Cardiac muscle cell (in vitro differentiated cells and primary cell): ENCODE results near the gene ASB18. TPM values are rescaled to one million over a fixed set of nuclear protein-coding genes. Genes with fewer than 3 reads are reported as not detected.

Experiments
- DNase-seq, 2 donors: peaks; one replicate each; pipeline versions ENCODE4 v3.0.0 to v3.0.0-alpha.2; 2010 to 2017; ENCODE audit warnings: low read depth in 1 of 2, low spot score in 1 of 2
- H3K27ac ChIP-seq: fragments of 200-600 bp; sonication (generic); 2 replicates; pipeline ENCODE4 v1.5.1; 2016
- H3K27me3 ChIP-seq: fragments of 200-600 bp; sonication (generic); 2 replicates; pipeline ENCODE4 v1.6.0; 2016; ENCODE audit warnings: control low read depth
- H3K36me3 ChIP-seq: fragments of 200-600 bp; sonication (generic); 2 replicates; pipeline ENCODE4 v1.5.1; 2016; ENCODE audit warnings: control low read depth
- H3K4me1 ChIP-seq: fragments of 200-600 bp; sonication (generic); 2 replicates; pipeline ENCODE4 v1.8.1; 2017; ENCODE audit warnings: low read depth, mild to moderate bottlenecking, mixed run types
- H3K4me3 ChIP-seq: fragments of 200-600 bp; sonication (generic); 2 replicates; pipeline ENCODE4 v1.5.1; 2016; ENCODE audit warnings: mild to moderate bottlenecking
- H3K9me3 ChIP-seq: fragments of 200-600 bp; sonication (generic); 2 replicates; pipeline ENCODE4 v1.5.1; 2017; ENCODE audit warnings: low read depth, mild to moderate bottlenecking, control low read depth
- CTCF ChIP-seq: IDR thresholded peaks from 2 replicates; pipeline ENCODE4 v1.5.1; 2012; ENCODE audit warnings: low read depth, mild to moderate bottlenecking, low read length
- polyA plus RNA-seq: library from polyadenylated mRNA; unstranded; fragments of >200 nt; fragmentation: Nextera tagmentation; extraction: Ambion mirVana; gene quantifications from 2 replicates; pipeline ENCODE4 v1.2.1, GENCODE V29; 2016
- total RNA-seq: library from RNA; depleted of rRNA; stranded (reverse); fragments of >200 nt; gene quantifications from 2 replicates; pipeline ENCODE4 v1.2.3, GENCODE V29; 2016

The ASB18 gene
- total and polyA plus RNA-seq, 2 experiments from 2014 or later = 0.70 TPM; not detected in 1

GRCh38 chr2:236176951-236177350, 87.3 kb downstream of the ASB18 start:
- TF ChIP-seq CTCF = no peak
- Histone ChIP-seq H3K9me3 (no peaks in the 10 kb centered on the region), H3K27me3 (peaks cover 100% of the 10 kb centered on the region), H3K4me1 (no peaks in the 10 kb centered on the region), H3K36me3 (no peaks in the 10 kb centered on the region), H3K4me3 (no peak overlapping the region), H3K27ac (no peak overlapping the region)
- DNase-seq = no peak

- Histone ChIP-seq H3K4me3 (no peak overlapping the region), H3K9me3 (no peaks in the 10 kb centered on the region), H3K4me1 (no peaks in the 10 kb centered on the region), H3K36me3 (no peaks in the 10 kb centered on the region), H3K27me3 (peaks cover 100% of the 10 kb centered on the region), H3K27ac (no peak overlapping the region)
- peak; percentile 75 for TF ChIP-seq CTCF
- peak; percentile 58 to 62 for DNase-seq
Measured at GRCh38 chr2:236176417-236176816, 87.8 kb downstream of the ASB18 start.

GRCh38 chr2:236175548-236176150, 88.6 kb downstream of the ASB18 start:
- no peak for DNase-seq
- Histone ChIP-seq H3K4me1 (no peaks in the 10 kb centered on the region), H3K4me3 (no peak overlapping the region), H3K27ac (no peak overlapping the region), H3K36me3 (no peaks in the 10 kb centered on the region), H3K9me3 (no peaks in the 10 kb centered on the region), H3K27me3 (peaks cover 100% of the 10 kb centered on the region)
- no peak for TF ChIP-seq CTCF

- no peaks in the 10 kb centered on the region for H3K36me3 ChIP-seq
- no peaks in the 10 kb centered on the region for H3K9me3 ChIP-seq
- H3K4me1 ChIP-seq = no peaks in the 10 kb centered on the region
- H3K27ac ChIP-seq = no peak overlapping the region
- no peak for TF ChIP-seq CTCF
- no peak overlapping the region for H3K4me3 ChIP-seq
- H3K27me3 ChIP-seq = peaks cover 100% of the 10 kb centered on the region
- no peak for DNase-seq
Measured at GRCh38 chr2:236173729-236174607, 90.2 kb downstream of the ASB18 start.

GRCh38 chr2:236173036-236173728, 91.0 kb downstream of the ASB18 start:
- H3K27ac ChIP-seq = no peak overlapping the region
- no peak overlapping the region for H3K4me3 ChIP-seq
- H3K9me3 ChIP-seq = no peaks in the 10 kb centered on the region
- no peak for DNase-seq
- H3K36me3 ChIP-seq = no peaks in the 10 kb centered on the region
- TF ChIP-seq CTCF = no peak
- peaks cover 100% of the 10 kb centered on the region for H3K27me3 ChIP-seq
- H3K4me1 ChIP-seq = no peaks in the 10 kb centered on the region
